ENCODE results near the gene TBCD.

DNA sequence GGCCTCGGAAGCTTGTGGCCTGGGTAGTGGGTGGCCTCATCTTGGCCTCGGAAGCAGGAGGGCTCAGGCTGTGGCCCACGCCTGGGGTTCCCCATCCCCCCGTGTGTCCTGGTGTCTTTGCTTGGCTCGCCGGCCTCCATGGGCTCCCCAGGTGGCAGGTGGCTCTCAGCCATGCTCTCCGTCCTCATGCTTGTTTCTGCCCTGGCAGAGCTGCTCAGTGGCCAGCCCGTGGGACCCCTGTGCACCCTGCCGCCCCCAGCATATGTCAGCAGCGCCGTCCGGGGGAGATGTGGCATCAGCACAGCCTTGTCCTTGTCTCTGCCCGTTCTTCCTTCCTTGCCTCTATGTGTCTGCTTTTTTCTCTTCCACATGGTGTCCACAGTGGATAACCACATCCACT is 38.5 kb downstream of the TBCD start:
- TF ChIP-seq, protein P1, sequence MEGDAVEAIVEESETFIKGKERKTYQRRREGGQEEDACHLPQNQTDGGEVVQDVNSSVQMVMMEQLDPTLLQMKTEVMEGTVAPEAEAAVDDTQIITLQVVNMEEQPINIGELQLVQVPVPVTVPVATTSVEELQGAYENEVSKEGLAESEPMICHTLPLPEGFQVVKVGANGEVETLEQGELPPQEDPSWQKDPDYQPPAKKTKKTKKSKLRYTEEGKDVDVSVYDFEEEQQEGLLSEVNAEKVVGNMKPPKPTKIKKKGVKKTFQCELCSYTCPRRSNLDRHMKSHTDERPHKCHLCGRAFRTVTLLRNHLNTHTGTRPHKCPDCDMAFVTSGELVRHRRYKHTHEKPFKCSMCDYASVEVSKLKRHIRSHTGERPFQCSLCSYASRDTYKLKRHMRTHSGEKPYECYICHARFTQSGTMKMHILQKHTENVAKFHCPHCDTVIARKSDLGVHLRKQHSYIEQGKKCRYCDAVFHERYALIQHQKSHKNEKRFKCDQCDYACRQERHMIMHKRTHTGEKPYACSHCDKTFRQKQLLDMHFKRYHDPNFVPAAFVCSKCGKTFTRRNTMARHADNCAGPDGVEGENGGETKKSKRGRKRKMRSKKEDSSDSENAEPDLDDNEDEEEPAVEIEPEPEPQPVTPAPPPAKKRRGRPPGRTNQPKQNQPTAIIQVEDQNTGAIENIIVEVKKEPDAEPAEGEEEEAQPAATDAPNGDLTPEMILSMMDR (conservative IDR thresholded peaks at IDR 0.05 in 1 of 2, IDR thresholded peaks at IDR 0.05 in 1 of 2; ENCODE audit: low read depth in 1 of 2, low read length in 2 of 2) = no peak
- no peak for TF ChIP-seq EZH2 (IDR thresholded peaks at IDR 0.05; ENCODE audit: low read length, missing control alignments)

Measured in fibroblast of lung (primary cell).